Measurements from ENCODE around the gene TSNAX.
"Not testable (repeated sequence)": the region's sequence is repeated elsewhere in the genome, so short reads cannot be mapped to it uniquely, and the experiment has no call there.

TSNAX gene

GRCh38 chr1:231566496-231566895 lies 38.0 kb downstream of the TSNAX start:
- no peaks in the 10 kb centered on the region for H3K27me3 ChIP-seq (ENCODE audit: insufficient read depth, low read length)
- WGBS = no CpG with 5 or more reads among the region's 2 CpGs
- H3K4me1 ChIP-seq (ENCODE audit: insufficient read depth, low read length) = no peaks in the 10 kb centered on the region
- H3K4me3 ChIP-seq (ENCODE audit: low read length) = no peak overlapping the region
- H3K36me3 ChIP-seq (ENCODE audit: insufficient read depth, low read length) = peaks cover 37% of the 10 kb centered on the region
- no peaks in the 10 kb centered on the region for H3K9me3 ChIP-seq (ENCODE audit: insufficient read depth, low read depth, low read length)
- no peak overlapping the region for H3K27ac ChIP-seq (ENCODE audit: low read depth, low read length)
- H3K9ac ChIP-seq (ENCODE audit: low read depth, low read length) = no peak overlapping the region

- not testable (repeated sequence) for H3K27ac ChIP-seq (ENCODE audit: low read depth, low read length); H3K9me3 ChIP-seq (ENCODE audit: insufficient read depth, low read depth, low read length); H3K9ac ChIP-seq (ENCODE audit: low read depth, low read length); H3K36me3 ChIP-seq (ENCODE audit: insufficient read depth, low read length); H3K4me1 ChIP-seq (ENCODE audit: insufficient read depth, low read length); H3K27me3 ChIP-seq (ENCODE audit: insufficient read depth, low read length); H3K4me3 ChIP-seq (ENCODE audit: low read length)
- WGBS = 100% methylated on average over 1 of the region's 3 CpGs
Measured at GRCh38 chr1:231570262-231570661, 41.8 kb downstream of the TSNAX start.

- Histone ChIP-seq H3K4me1 (ENCODE audit: insufficient read depth, low read length) (no peaks in the 10 kb centered on the region), H3K27me3 (ENCODE audit: insufficient read depth, low read length) (no peaks in the 10 kb centered on the region), H3K36me3 (ENCODE audit: insufficient read depth, low read length) (no peaks in the 10 kb centered on the region), H3K9ac (ENCODE audit: low read depth, low read length) (no peak overlapping the region), H3K4me3 (ENCODE audit: low read length) (no peak overlapping the region), H3K9me3 (ENCODE audit: insufficient read depth, low read depth, low read length) (no peaks in the 10 kb centered on the region), H3K27ac (ENCODE audit: low read depth, low read length) (no peak overlapping the region)
- 92% methylated on average over 6 of the region's 6 CpGs for WGBS
Measured at GRCh38 chr1:231571904-231572303, 43.4 kb downstream of the TSNAX start.

- Histone ChIP-seq H3K36me3 (ENCODE audit: insufficient read depth, low read length) (no peaks in the 10 kb centered on the region), H3K4me1 (ENCODE audit: insufficient read depth, low read length) (no peaks in the 10 kb centered on the region), H3K4me3 (ENCODE audit: low read length) (no peak overlapping the region), H3K9me3 (ENCODE audit: insufficient read depth, low read depth, low read length) (no peaks in the 10 kb centered on the region), H3K9ac (ENCODE audit: low read depth, low read length) (no peak overlapping the region), H3K27me3 (ENCODE audit: insufficient read depth, low read length) (no peaks in the 10 kb centered on the region), H3K27ac (ENCODE audit: low read depth, low read length) (no peak overlapping the region)
- 95% methylated on average over 2 of the region's 2 CpGs for WGBS
Measured at GRCh38 chr1:231575472-231575871, 47.0 kb downstream of the TSNAX start.

GRCh38 chr1:231576804-231577718 lies 48.6 kb downstream of the TSNAX start:
- H3K27me3 ChIP-seq (ENCODE audit: insufficient read depth, low read length) = no peaks in the 10 kb centered on the region
- no peaks in the 10 kb centered on the region for H3K4me1 ChIP-seq (ENCODE audit: insufficient read depth, low read length)
- H3K9me3 ChIP-seq (ENCODE audit: insufficient read depth, low read depth, low read length) = no peaks in the 10 kb centered on the region
- WGBS = 97% methylated on average over 9 of the region's 11 CpGs
- no peak overlapping the region for H3K9ac ChIP-seq (ENCODE audit: low read depth, low read length)
- H3K36me3 ChIP-seq (ENCODE audit: insufficient read depth, low read length) = no peaks in the 10 kb centered on the region
- H3K27ac ChIP-seq (ENCODE audit: low read depth, low read length) = no peak overlapping the region
- H3K4me3 ChIP-seq (ENCODE audit: low read length) = no peak overlapping the region

GRCh38 chr1:231580874-231581273 lies 52.4 kb downstream of the TSNAX start:
- Histone ChIP-seq H3K4me1 (ENCODE audit: insufficient read depth, low read length) (no peaks in the 10 kb centered on the region), H3K27me3 (ENCODE audit: insufficient read depth, low read length) (no peaks in the 10 kb centered on the region), H3K4me3 (ENCODE audit: low read length) (no peak overlapping the region), H3K27ac (ENCODE audit: low read depth, low read length) (no peak overlapping the region), H3K9ac (ENCODE audit: low read depth, low read length) (no peak overlapping the region), H3K36me3 (ENCODE audit: insufficient read depth, low read length) (no peaks in the 10 kb centered on the region), H3K9me3 (ENCODE audit: insufficient read depth, low read depth, low read length) (no peaks in the 10 kb centered on the region)
- 100% methylated on average over 1 of the region's 1 CpG for WGBS

- H3K4me3 ChIP-seq (ENCODE audit: low read length) = no peak overlapping the region
- H3K36me3 ChIP-seq (ENCODE audit: insufficient read depth, low read length) = no peaks in the 10 kb centered on the region
- no peaks in the 10 kb centered on the region for H3K27me3 ChIP-seq (ENCODE audit: insufficient read depth, low read length)
- no peaks in the 10 kb centered on the region for H3K4me1 ChIP-seq (ENCODE audit: insufficient read depth, low read length)
- no peak overlapping the region for H3K9ac ChIP-seq (ENCODE audit: low read depth, low read length)
- no peak overlapping the region for H3K27ac ChIP-seq (ENCODE audit: low read depth, low read length)
- WGBS = 87% methylated on average over 2 of the region's 2 CpGs
- no peaks in the 10 kb centered on the region for H3K9me3 ChIP-seq (ENCODE audit: insufficient read depth, low read depth, low read length)
Measured at GRCh38 chr1:231581859-231582258, 53.4 kb downstream of the TSNAX start.

GRCh38 chr1:231583376-231583775 lies 54.9 kb downstream of the TSNAX start:
- 97% methylated on average over 6 of the region's 6 CpGs for WGBS

GRCh38 chr1:231584117-231584516 lies 55.6 kb downstream of the TSNAX start:
- Histone ChIP-seq H3K27me3 (ENCODE audit: insufficient read depth, low read length) (no peaks in the 10 kb centered on the region), H3K36me3 (ENCODE audit: insufficient read depth, low read length) (no peaks in the 10 kb centered on the region), H3K27ac (ENCODE audit: low read depth, low read length) (no peak overlapping the region), H3K4me3 (ENCODE audit: low read length) (no peak overlapping the region), H3K4me1 (ENCODE audit: insufficient read depth, low read length) (no peaks in the 10 kb centered on the region), H3K9me3 (ENCODE audit: insufficient read depth, low read depth, low read length) (no peaks in the 10 kb centered on the region), H3K9ac (ENCODE audit: low read depth, low read length) (no peak overlapping the region)
- WGBS = 91% methylated on average over 1 of the region's 3 CpGs

More at GRCh38 chr1:231583376-231583775, 54.9 kb downstream of the TSNAX start:
- no peak overlapping the region for H3K4me3 ChIP-seq (ENCODE audit: low read length)
- H3K9ac ChIP-seq (ENCODE audit: low read depth, low read length) = no peak overlapping the region
- no peak overlapping the region for H3K27ac ChIP-seq (ENCODE audit: low read depth, low read length)
- no peaks in the 10 kb centered on the region for H3K36me3 ChIP-seq (ENCODE audit: insufficient read depth, low read length)
- no peaks in the 10 kb centered on the region for H3K27me3 ChIP-seq (ENCODE audit: insufficient read depth, low read length)
- H3K4me1 ChIP-seq (ENCODE audit: insufficient read depth, low read length) = no peaks in the 10 kb centered on the region
- no peaks in the 10 kb centered on the region for H3K9me3 ChIP-seq (ENCODE audit: insufficient read depth, low read depth, low read length)

- Histone ChIP-seq H3K27ac (ENCODE audit: low read depth, low read length) (no peak overlapping the region), H3K36me3 (ENCODE audit: insufficient read depth, low read length) (no peaks in the 10 kb centered on the region), H3K9ac (ENCODE audit: low read depth, low read length) (no peak overlapping the region), H3K4me1 (ENCODE audit: insufficient read depth, low read length) (no peaks in the 10 kb centered on the region), H3K4me3 (ENCODE audit: low read length) (no peak overlapping the region), H3K27me3 (ENCODE audit: insufficient read depth, low read length) (no peaks in the 10 kb centered on the region), H3K9me3 (ENCODE audit: insufficient read depth, low read depth, low read length) (no peaks in the 10 kb centered on the region)
- 93% methylated on average over 3 of the region's 5 CpGs for WGBS
Measured at GRCh38 chr1:231584921-231585320, 56.5 kb downstream of the TSNAX start.

GRCh38 chr1:231590453-231591198 lies 62.2 kb downstream of the TSNAX start:
- no peak overlapping the region for H3K9ac ChIP-seq (ENCODE audit: low read depth, low read length)
- H3K9me3 ChIP-seq (ENCODE audit: insufficient read depth, low read depth, low read length) = no peaks in the 10 kb centered on the region
- H3K27me3 ChIP-seq (ENCODE audit: insufficient read depth, low read length) = no peaks in the 10 kb centered on the region
- 43% methylated on average over 11 of the region's 12 CpGs for WGBS
- H3K4me1 ChIP-seq (ENCODE audit: insufficient read depth, low read length) = no peaks in the 10 kb centered on the region
- no peak overlapping the region for H3K4me3 ChIP-seq (ENCODE audit: low read length)
- H3K36me3 ChIP-seq (ENCODE audit: insufficient read depth, low read length) = no peaks in the 10 kb centered on the region
- no peak overlapping the region for H3K27ac ChIP-seq (ENCODE audit: low read depth, low read length)
